ENCODE measurements around the gene LGALS3BP. TPM values are rescaled to one million over a fixed set of nuclear protein-coding genes. Genes with fewer than 3 reads are reported as not detected.
"Not testable (repeated sequence)": the region's sequence is repeated elsewhere in the genome, so short reads cannot be mapped to it uniquely, and the experiment has no call there.

The LGALS3BP gene
- total RNA-seq, 1 donor from 2014 or later: 12.6 TPM

DNA sequence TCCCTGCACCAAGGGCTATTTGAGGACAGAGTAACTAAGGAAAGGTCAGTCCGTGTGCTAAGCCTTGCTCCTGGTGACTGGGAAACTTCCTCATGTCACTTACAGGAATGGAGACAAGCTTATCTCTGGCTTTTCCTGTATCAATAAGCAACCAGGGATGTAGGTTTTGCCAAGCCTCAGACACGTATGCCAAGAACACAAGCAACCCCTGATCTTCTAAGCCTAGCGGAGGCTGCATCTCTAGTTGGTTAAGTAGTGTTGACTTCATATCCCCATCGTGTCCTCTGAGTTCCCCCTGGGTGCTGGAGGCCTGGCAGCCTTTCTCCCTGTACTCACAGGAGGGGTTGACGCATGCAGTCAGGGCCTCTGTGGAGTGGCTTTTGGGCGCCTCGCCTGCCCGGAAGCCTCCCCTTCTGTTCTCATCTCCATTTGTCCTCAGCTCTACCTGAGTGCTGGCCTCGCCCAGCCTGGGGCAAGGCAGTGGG is 42.8 kb upstream of the LGALS3BP start:
- no peaks in the 10 kb centered on the region for H3K36me3 Mint-ChIP-seq (ENCODE audit: low read depth, unreplicated experiment)
- TF ChIP-seq, protein P1, sequence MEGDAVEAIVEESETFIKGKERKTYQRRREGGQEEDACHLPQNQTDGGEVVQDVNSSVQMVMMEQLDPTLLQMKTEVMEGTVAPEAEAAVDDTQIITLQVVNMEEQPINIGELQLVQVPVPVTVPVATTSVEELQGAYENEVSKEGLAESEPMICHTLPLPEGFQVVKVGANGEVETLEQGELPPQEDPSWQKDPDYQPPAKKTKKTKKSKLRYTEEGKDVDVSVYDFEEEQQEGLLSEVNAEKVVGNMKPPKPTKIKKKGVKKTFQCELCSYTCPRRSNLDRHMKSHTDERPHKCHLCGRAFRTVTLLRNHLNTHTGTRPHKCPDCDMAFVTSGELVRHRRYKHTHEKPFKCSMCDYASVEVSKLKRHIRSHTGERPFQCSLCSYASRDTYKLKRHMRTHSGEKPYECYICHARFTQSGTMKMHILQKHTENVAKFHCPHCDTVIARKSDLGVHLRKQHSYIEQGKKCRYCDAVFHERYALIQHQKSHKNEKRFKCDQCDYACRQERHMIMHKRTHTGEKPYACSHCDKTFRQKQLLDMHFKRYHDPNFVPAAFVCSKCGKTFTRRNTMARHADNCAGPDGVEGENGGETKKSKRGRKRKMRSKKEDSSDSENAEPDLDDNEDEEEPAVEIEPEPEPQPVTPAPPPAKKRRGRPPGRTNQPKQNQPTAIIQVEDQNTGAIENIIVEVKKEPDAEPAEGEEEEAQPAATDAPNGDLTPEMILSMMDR (IDR thresholded peaks at IDR 0.05; ENCODE audit: unreplicated experiment): no peak
- no peak for DNase-seq (ENCODE audit: low spot score)
- peaks cover 21% of the 10 kb centered on the region for H3K27me3 Mint-ChIP-seq (ENCODE audit: unreplicated experiment)
- no peak overlapping the region for H3K27ac Mint-ChIP-seq (ENCODE audit: unreplicated experiment)
- H3K4me1 Mint-ChIP-seq (ENCODE audit: unreplicated experiment): peaks cover 6% of the 10 kb centered on the region
- H3K4me3 Mint-ChIP-seq (ENCODE audit: unreplicated experiment): peak overlapping the region; percentile 8
- no peaks in the 10 kb centered on the region for H3K9me3 Mint-ChIP-seq (ENCODE audit: unreplicated experiment)

DNA sequence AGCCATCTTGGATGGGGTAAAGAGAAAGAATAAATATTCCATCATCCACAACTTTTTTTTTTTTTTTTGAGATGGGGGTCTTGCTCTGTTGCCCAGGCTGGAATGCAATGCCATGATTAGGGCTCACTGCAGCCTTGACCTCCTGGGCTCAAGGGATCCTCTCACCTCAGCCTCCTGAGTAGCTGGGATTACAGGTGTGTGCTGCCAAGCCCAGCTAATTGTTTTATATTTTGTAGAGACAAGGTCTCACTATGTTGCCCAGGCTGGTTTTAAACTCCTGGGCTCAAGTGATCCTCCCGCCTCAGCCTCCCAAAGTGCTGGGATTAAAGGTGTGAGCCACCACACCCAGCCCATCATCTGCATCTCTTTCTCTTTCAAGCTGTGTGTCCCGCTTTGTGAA is 42.2 kb upstream of the LGALS3BP start:
- H3K9me3 Mint-ChIP-seq (ENCODE audit: unreplicated experiment); H3K4me3 Mint-ChIP-seq (ENCODE audit: unreplicated experiment); H3K27ac Mint-ChIP-seq (ENCODE audit: unreplicated experiment); H3K4me1 Mint-ChIP-seq (ENCODE audit: unreplicated experiment); H3K36me3 Mint-ChIP-seq (ENCODE audit: low read depth, unreplicated experiment); DNase-seq (ENCODE audit: low spot score): not testable (repeated sequence)
- peaks cover 21% of the 10 kb centered on the region for H3K27me3 Mint-ChIP-seq (ENCODE audit: unreplicated experiment)

DNA sequence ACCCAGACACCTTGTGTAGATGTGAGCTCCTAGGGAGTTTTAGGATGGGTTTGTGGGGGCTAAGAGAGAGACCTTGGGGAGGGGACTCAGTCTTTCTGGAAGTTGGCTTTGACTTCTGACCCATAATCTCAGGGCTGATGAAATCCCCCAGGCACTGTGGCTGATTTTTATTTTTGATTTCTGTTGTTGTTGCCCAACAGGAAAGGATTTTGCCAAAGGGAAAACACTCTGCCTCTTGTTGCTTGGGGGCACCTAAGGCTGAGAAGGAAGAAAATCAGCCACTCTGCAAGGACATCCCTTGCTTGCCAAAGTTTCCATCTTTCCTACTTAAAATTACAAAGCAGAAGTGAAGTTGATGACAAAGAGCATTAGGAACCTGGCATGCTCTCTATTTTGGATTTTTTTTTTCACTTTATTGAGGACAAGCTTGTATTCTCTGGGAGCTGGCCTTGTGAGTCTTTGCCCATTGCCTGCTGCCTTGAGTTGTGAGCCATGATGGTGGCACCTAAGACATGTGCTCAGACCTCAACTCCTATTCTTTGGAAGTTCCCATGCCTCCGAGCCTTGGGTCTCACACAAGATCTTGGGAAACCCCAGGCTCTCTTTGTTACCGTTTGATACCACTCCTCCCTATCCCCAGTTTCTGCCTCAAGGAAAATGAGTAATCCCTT is 41.0 kb upstream of the LGALS3BP start:
- no peak for DNase-seq (ENCODE audit: low spot score)
- Mint-ChIP-seq H3K36me3 (ENCODE audit: low read depth, unreplicated experiment) (no peaks in the 10 kb centered on the region), H3K9me3 (ENCODE audit: unreplicated experiment) (no peaks in the 10 kb centered on the region), H3K4me3 (ENCODE audit: unreplicated experiment) (no peak overlapping the region), H3K27ac (ENCODE audit: unreplicated experiment) (no peak overlapping the region), H3K27me3 (ENCODE audit: unreplicated experiment) (peaks cover 17% of the 10 kb centered on the region), H3K4me1 (ENCODE audit: unreplicated experiment) (peaks cover 6% of the 10 kb centered on the region)
- TF ChIP-seq, protein P1 (IDR thresholded peaks at IDR 0.05; ENCODE audit: unreplicated experiment): no peak

GRCh38 chr17:79019632-79020584 is 40.2 kb upstream of the LGALS3BP start:
- TF ChIP-seq, protein P1 (IDR thresholded peaks at IDR 0.05; ENCODE audit: unreplicated experiment): peak; percentile 55
- no peak overlapping the region for H3K4me3 Mint-ChIP-seq (ENCODE audit: unreplicated experiment)
- no peaks in the 10 kb centered on the region for H3K36me3 Mint-ChIP-seq (ENCODE audit: low read depth, unreplicated experiment)
- peaks cover 11% of the 10 kb centered on the region for H3K27me3 Mint-ChIP-seq (ENCODE audit: unreplicated experiment)
- H3K27ac Mint-ChIP-seq (ENCODE audit: unreplicated experiment): no peak overlapping the region
- DNase-seq (ENCODE audit: low spot score): peak; percentile 40
- H3K4me1 Mint-ChIP-seq (ENCODE audit: unreplicated experiment): peaks cover 6% of the 10 kb centered on the region
- no peaks in the 10 kb centered on the region for H3K9me3 Mint-ChIP-seq (ENCODE audit: unreplicated experiment)

DNA sequence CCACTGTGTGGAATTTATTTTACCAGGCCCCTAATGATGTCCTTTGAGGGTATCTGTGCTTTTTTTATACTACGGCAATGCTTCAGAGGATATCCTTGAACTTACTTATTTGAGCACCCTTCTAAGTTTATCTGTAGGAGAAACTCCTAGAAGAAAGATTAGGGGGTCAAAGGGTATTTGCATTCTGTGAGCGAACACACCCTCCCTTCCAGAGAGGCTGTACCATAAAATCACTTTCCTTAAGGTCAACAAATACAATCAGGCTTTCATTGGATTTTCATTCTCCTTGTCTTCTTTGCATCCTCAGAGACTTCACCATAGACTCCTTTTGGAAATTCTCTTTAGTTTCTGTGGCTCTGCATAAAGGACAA is 39.5 kb upstream of the LGALS3BP start:
- H3K4me1 Mint-ChIP-seq (ENCODE audit: unreplicated experiment): peaks cover 6% of the 10 kb centered on the region
- peaks cover 9% of the 10 kb centered on the region for H3K27me3 Mint-ChIP-seq (ENCODE audit: unreplicated experiment)

More for the DNA sequence above, 39.5 kb upstream of the LGALS3BP start:
- no peak overlapping the region for H3K27ac Mint-ChIP-seq (ENCODE audit: unreplicated experiment)
- DNase-seq (ENCODE audit: low spot score): no peak
- no peaks in the 10 kb centered on the region for H3K9me3 Mint-ChIP-seq (ENCODE audit: unreplicated experiment)
- no peaks in the 10 kb centered on the region for H3K36me3 Mint-ChIP-seq (ENCODE audit: low read depth, unreplicated experiment)
- TF ChIP-seq, protein P1 (IDR thresholded peaks at IDR 0.05; ENCODE audit: unreplicated experiment): no peak
- H3K4me3 Mint-ChIP-seq (ENCODE audit: unreplicated experiment): no peak overlapping the region
